A549 (cell line): Measurements from ENCODE around the gene OCSTAMP. TPM values are rescaled to one million over a fixed set of nuclear protein-coding genes. Genes with fewer than 3 reads are reported as not detected.

Experiments used
- ATAC-seq, 2 experiments: fragments of 200-7000 bp in 1 of 2; fragments of >200 bp in 1 of 2; cut with Nextera tagmentation in 1 of 2; cut with Tn5 transposase in 1 of 2; 3 replicates each; pipeline versions ENCODE4 v1.8.0 to v1.9.1; 2018 to 2020; ENCODE audit warnings: mild to moderate bottlenecking in 1 of 2, moderate library complexity in 1 of 2
- CTCF ChIA-PET: fragments of 300-600 bp; sonication (Branson Sonifier 250); formaldehyde crosslinking; extraction: SDS; loops from one replicate; lab custom pipeline; 2021; ENCODE audit warnings: antibody characterized with exemption, inconsistent platforms; lab: Yijun Ruan, JAX
- POLR2A ChIA-PET: fragments of 350-600 bp; formaldehyde crosslinking; extraction: SDS; loops from one replicate; lab custom pipeline; 2021; ENCODE audit warnings: antibody characterized with exemption, inconsistent platforms; lab: Yijun Ruan, JAX
- DNase-seq, 2 experiments: peaks; one replicate each; pipeline versions ENCODE4 v3.0.0 to v3.0.0-alpha.2; 2011 to 2016; ENCODE audit warnings: low read depth in 1 of 2, low spot score in 1 of 2
- FAIRE-seq: peaks from 2 replicates; lab custom pipeline; 2011; peaks lifted over from hg19 to GRCh38; lab: Jason Lieb, UNC
- H3K27ac ChIP-seq, 2 experiments: fragments of >200 bp; sonication (Bioruptor Twin); formaldehyde crosslinking; 3 replicates each; pipeline ENCODE4 v1.5.1; 2016 to 2017
- H3K4me1 ChIP-seq: fragments of >200 bp; sonication (Bioruptor Twin); formaldehyde crosslinking; 3 replicates; pipeline ENCODE4 v1.6.1; 2016
- H3K4me2 ChIP-seq: fragments of >200 bp; sonication (Bioruptor Twin); formaldehyde crosslinking; 3 replicates; pipeline ENCODE4 v1.6.1; 2016
- H3K4me3 ChIP-seq: fragments of >200 bp; sonication (Bioruptor Twin); formaldehyde crosslinking; 3 replicates; pipeline ENCODE4 v1.5.1; 2016
- H3K9me3 ChIP-seq: fragments of >200 bp; sonication (Bioruptor Twin); formaldehyde crosslinking; 3 replicates; pipeline ENCODE4 v1.6.1; 2016
- BHLHE40 ChIP-seq: IDR thresholded peaks from 2 replicates; pipeline ENCODE4 v1.6.1; 2012; ENCODE audit warnings: low read depth, low read length, inconsistent platforms
- CHD4 ChIP-seq: fragments of 200-600 bp; sonication (generic); IDR thresholded peaks from 2 replicates; pipeline ENCODE4 v1.6.1; 2016; ENCODE audit warnings: antibody characterized with exemption, mild to moderate bottlenecking, borderline replicate concordance
- EHMT2 ChIP-seq: fragments of 200-600 bp; sonication (generic); IDR thresholded peaks from 2 replicates; pipeline ENCODE4 v1.6.1; 2016; ENCODE audit warnings: antibody characterized with exemption, low read depth, mild to moderate bottlenecking, moderate library complexity
- EP300 ChIP-seq, 2 experiments: fragments of >200 bp; sonication (Bioruptor Twin); formaldehyde crosslinking; IDR thresholded peaks; 2 replicates in 1 of 2; 3 replicates in 1 of 2; pipeline ENCODE4 v1.6.1; 2016 to 2017
- FOSB ChIP-seq: fragments of 250-450 bp; sonication (Bioruptor Pico); IDR thresholded peaks from 2 replicates; pipeline ENCODE4 v1.5.0; 2020; ENCODE audit warnings: mild to moderate bottlenecking, moderate library complexity
- FOSL2 ChIP-seq, 2 experiments: fragments of 450-650 bp in 1 of 2; fragments of >200 bp in 1 of 2; sonication (Bioruptor Twin) in 1 of 2; formaldehyde crosslinking; IDR thresholded peaks; 2 replicates each; pipeline versions ENCODE4 v1.5.0 to v1.6.1; 2016 to 2020; ENCODE audit warnings: mild to moderate bottlenecking in 1 of 2, moderate library complexity in 1 of 2
- FOXS1 ChIP-seq: fragments of 250-450 bp; sonication (Bioruptor Pico); IDR thresholded peaks from 2 replicates; pipeline ENCODE4 v1.5.0; 2020; ENCODE audit warnings: mild to moderate bottlenecking, moderate library complexity
- GATA3 ChIP-seq: IDR thresholded peaks from 2 replicates; pipeline ENCODE4 v1.6.1; 2012; ENCODE audit warnings: borderline replicate concordance
- HOXB13 ChIP-seq: fragments of 250-450 bp; sonication (Bioruptor Pico); IDR thresholded peaks from 2 replicates; pipeline ENCODE4 v1.5.0; 2020; ENCODE audit warnings: low read depth, mild to moderate bottlenecking, moderate library complexity
- MYC ChIP-seq: IDR thresholded peaks from 2 replicates; pipeline ENCODE4 v1.6.1; 2012; ENCODE audit warnings: mild to moderate bottlenecking, inconsistent platforms, low read length, improper control_type of control experiment, borderline replicate concordance
- NFE2L2 ChIP-seq: fragments of 150-350 bp; conservative IDR thresholded peaks from 2 replicates; pipeline ENCODE4 v1.6.1; 2014; ENCODE audit warnings: low read length
- NPAS2 ChIP-seq: fragments of 250-450 bp; sonication (Bioruptor Pico); IDR thresholded peaks from 2 replicates; pipeline ENCODE4 v1.8.0; 2022; ENCODE audit warnings: mild to moderate bottlenecking, moderate library complexity, borderline replicate concordance
- PHF8 ChIP-seq: fragments of 200-600 bp; sonication (generic); IDR thresholded peaks from 2 replicates; pipeline ENCODE4 v1.6.1; 2016; ENCODE audit warnings: low read depth, mild to moderate bottlenecking, antibody characterized with exemption, moderate library complexity, borderline replicate concordance
- REST ChIP-seq: fragments of 200-600 bp; sonication (generic); IDR thresholded peaks from 2 replicates; pipeline ENCODE4 v1.6.1; 2016; ENCODE audit warnings: antibody characterized with exemption, mild to moderate bottlenecking, moderate library complexity
- TP53 ChIP-seq: fragments of 250-450 bp; sonication (Bioruptor Pico); IDR thresholded peaks from 2 replicates; pipeline ENCODE4 v1.5.0; 2021; ENCODE audit warnings: mild to moderate bottlenecking, moderate library complexity
- ZC3H11A ChIP-seq: fragments of 450-650 bp; IDR thresholded peaks from 2 replicates; pipeline ENCODE4 v1.6.1; 2014; ENCODE audit warnings: antibody characterized with exemption, mild to moderate bottlenecking
- WGBS: methylation state at CpG from one replicate; pipeline ENCODE4 v1.1.6; 2017; ENCODE audit errors: missing lambda C conversion rate; 5-methylcytosine and 5-hydroxymethylcytosine counted together
- polyA plus RNA-seq, 4 experiments: library from polyadenylated mRNA; depleted of rRNA in 3 of 4; stranded (reverse); fragments of >200 nt; fragmentation: RNase III in 1 of 4; extraction: RNeasy Plus Mini Kit Qiagen cat#74134 plus additional on column Dnase treatment in 1 of 4; gene quantifications; 2 replicates in 3 of 4; 3 replicates in 1 of 4; pipeline ENCODE4 v1.2.3, GENCODE V29; 2011 to 2017
- TF ChIP-seq, protein P1 (sequence below): IDR thresholded peaks from 2 replicates; pipeline ENCODE4 v1.6.1; 2012
- TF ChIP-seq, protein P2 (sequence below): IDR thresholded peaks from 2 replicates; pipeline ENCODE4 v1.6.1; 2012; ENCODE audit warnings: low read depth, borderline replicate concordance
- TF ChIP-seq, protein P3 (sequence below): fragments of 250-450 bp; sonication (Bioruptor Pico); IDR thresholded peaks from 2 replicates; pipeline ENCODE4 v1.5.0; 2020; ENCODE audit warnings: low read depth, mild to moderate bottlenecking, moderate library complexity

OCSTAMP gene
- polyA plus RNA-seq, 2 of the 4 experiments (the other 2 are of a cell fraction), result not detected

DNA sequence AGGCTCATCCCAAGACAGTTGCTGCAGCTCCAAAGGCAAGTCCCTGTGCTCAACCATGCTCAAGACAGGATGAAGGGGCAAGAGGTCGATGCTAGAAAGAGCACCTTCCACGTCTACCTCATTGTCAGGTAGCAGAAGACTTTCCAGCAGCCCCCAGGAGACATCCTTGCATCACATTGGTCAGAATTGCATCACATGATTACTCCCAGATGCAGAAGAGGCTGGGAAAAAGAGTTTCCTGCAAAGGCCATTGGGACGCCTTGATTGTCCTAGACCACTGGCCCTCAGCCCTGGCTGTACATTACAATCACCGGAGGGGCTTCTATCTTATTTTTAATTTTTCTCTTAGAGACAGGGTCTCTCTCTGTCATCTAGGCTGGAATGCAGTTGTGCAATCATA, 19.8 kb downstream of the OCSTAMP start:
- Histone ChIP-seq H3K4me1 (no peaks in the 10 kb centered on the region), H3K4me2 (no peak overlapping the region), H3K27ac (no peak overlapping the region), H3K9me3 (no peaks in the 10 kb centered on the region)
- no peak for ATAC-seq
- TF ChIP-seq ZC3H11A (no peak), BHLHE40 (no peak), PHF8 (no peak), HOXB13 (CRISPR knock-in tag) (no peak), NPAS2 (CRISPR knock-in tag) (no peak), TP53 (CRISPR knock-in tag) (no peak), GATA3 (no peak), FOXS1 (CRISPR knock-in tag) (no peak), FOSB (CRISPR knock-in tag) (no peak), NFE2L2 (no peak), FOSL2 (IDR thresholded peaks at IDR 0.05) (no peak), FOSL2 (CRISPR knock-in tag; IDR thresholded peaks at IDR 0.05) (no peak), MYC (no peak), EP300 (IDR thresholded peaks at IDR 0.05) (no peak), CHD4 (no peak)
- TF ChIP-seq, protein P1, sequence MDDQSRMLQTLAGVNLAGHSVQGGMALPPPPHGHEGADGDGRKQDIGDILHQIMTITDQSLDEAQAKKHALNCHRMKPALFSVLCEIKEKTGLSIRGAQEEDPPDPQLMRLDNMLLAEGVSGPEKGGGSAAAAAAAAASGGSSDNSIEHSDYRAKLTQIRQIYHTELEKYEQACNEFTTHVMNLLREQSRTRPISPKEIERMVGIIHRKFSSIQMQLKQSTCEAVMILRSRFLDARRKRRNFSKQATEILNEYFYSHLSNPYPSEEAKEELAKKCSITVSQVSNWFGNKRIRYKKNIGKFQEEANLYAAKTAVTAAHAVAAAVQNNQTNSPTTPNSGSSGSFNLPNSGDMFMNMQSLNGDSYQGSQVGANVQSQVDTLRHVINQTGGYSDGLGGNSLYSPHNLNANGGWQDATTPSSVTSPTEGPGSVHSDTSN, result no peak
- TF ChIP-seq, protein P2, sequence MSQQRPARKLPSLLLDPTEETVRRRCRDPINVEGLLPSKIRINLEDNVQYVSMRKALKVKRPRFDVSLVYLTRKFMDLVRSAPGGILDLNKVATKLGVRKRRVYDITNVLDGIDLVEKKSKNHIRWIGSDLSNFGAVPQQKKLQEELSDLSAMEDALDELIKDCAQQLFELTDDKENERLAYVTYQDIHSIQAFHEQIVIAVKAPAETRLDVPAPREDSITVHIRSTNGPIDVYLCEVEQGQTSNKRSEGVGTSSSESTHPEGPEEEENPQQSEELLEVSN, result no peak
- TF ChIP-seq, protein P3, sequence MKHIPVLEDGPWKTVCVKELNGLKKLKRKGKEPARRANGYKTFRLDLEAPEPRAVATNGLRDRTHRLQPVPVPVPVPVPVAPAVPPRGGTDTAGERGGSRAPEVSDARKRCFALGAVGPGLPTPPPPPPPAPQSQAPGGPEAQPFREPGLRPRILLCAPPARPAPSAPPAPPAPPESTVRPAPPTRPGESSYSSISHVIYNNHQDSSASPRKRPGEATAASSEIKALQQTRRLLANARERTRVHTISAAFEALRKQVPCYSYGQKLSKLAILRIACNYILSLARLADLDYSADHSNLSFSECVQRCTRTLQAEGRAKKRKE (CRISPR knock-in tag), result no peak
- TF ChIP-seq, all 56 proteins: peak for 0
- 34% methylated on average over 4 of the region's 4 CpGs for WGBS
- ChIA-PET CTCF (interaction anchor here (1.2 to 3.7 kb wide), 2 partner anchors 10 to 32 kb away, joined by 3 to 12 read pairs; no protein-coding TSS in a partner anchor), POLR2A (no interaction called here)
- H3K4me3 ChIP-seq, result no peak overlapping the region
- no peak for DNase-seq
- FAIRE-seq, result no peak

DNA sequence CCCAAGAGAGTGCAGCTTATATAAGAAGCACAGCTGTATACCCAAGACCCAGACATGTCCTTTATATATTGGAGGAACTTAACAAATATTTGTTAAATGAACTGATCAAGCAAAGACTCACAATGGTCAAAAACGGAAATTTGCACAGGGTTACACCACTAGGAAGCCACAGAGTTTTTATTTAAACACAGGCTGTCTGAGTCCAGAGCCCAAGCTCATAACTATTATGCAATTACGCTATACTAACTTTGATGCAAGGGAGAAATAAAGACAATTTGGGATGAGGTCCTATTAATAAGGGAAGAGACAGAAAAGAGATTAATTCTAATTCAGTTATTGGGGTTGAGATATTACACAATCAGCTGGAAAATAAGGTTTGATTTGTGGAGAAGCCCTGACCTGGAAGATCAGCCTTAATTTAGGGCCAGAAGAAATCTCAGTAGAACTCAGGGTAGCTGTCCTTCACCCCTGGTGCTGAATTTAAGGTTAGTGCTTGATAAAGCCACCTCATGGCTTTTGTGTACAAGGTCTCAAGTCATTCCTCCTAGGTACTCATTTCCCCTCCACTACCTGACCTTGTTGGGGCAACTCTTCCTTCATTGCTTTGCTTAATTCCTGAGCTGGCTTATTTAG, 26.6 kb downstream of the OCSTAMP start:
- 0 out of 3 replicates have a peak, but pooled peaks cover 6% of the 10 kb centered on the region for H3K9me3 ChIP-seq
- H3K4me3 ChIP-seq, result no peak overlapping the region
- CTCF ChIA-PET, result interaction anchor here (0.6 to 8.7 kb wide), 6 partner anchors 39 to 224 kb away, joined by 3 to 113 read pairs (median 4); no protein-coding TSS in a partner anchor
- WGBS, result 40% methylated on average over 2 of the region's 2 CpGs
- TF ChIP-seq MYC, result no peak
- peak; percentile 85 for TF ChIP-seq REST
- TF ChIP-seq EHMT2, result 0 out of 2 replicates have a peak, but pooled peaks have one; percentile 24
- TF ChIP-seq, all 56 proteins: peak for 2
- DNase-seq (no peak), FAIRE-seq (no peak), ATAC-seq (no peak)
- POLR2A ChIA-PET, result no interaction called here
- H3K27ac ChIP-seq, result no peak overlapping the region
- no peaks in the 10 kb centered on the region for H3K4me1 ChIP-seq
- H3K4me2 ChIP-seq, result no peak overlapping the region
